Breast epithelium (tissue), 4 donors: ENCODE results near the gene IQGAP3. TPM values are rescaled to one million over a fixed set of nuclear protein-coding genes. Genes with fewer than 3 reads are reported as not detected.

Experiments
- DNase-seq, 2 donors: peaks; one replicate each; pipeline ENCODE4 v3.0.0-alpha.2; 2019; ENCODE audit warnings: low spot score in 2 of 2
- H3K27ac ChIP-seq, 2 donors: fragments of 200-600 bp; sonication (generic) in 1 of 2; one replicate each; pipeline ENCODE4 v1.5.1; 2016 to 2019; ENCODE audit warnings: mild to moderate bottlenecking in 1 of 2
- H3K27me3 ChIP-seq, 2 donors: fragments of 200-600 bp; sonication (generic) in 1 of 2; one replicate each; pipeline versions ENCODE4 v1.5.1 to v1.6.0; 2017 to 2019; ENCODE audit warnings: control low read depth in 1 of 2, mild to moderate bottlenecking in 1 of 2
- H3K36me3 ChIP-seq: fragments of 200-600 bp; one replicate; pipeline ENCODE4 v1.5.1; 2019
- H3K4me1 ChIP-seq, 2 donors: fragments of 200-600 bp; sonication (generic); one replicate each; pipeline ENCODE4 v1.5.1; 2016 to 2019; ENCODE audit warnings: control low read depth in 1 of 2
- H3K4me3 ChIP-seq, 3 donors: fragments of 200-600 bp; sonication (generic); 1 replicate in 2 of 3; 2 replicates in 1 of 3; pipeline ENCODE4 v1.5.1; 2016 to 2019; ENCODE audit warnings: mild to moderate bottlenecking in 3 of 3, moderate library complexity in 2 of 3
- H3K9me3 ChIP-seq, 2 donors: fragments of 200-600 bp; sonication (generic) in 1 of 2; one replicate each; pipeline ENCODE4 v1.5.1; 2016 to 2019; ENCODE audit warnings: control low read depth in 1 of 2
- POLR2A ChIP-seq: fragments of 450-650 bp; IDR thresholded peaks from one replicate; pipeline ENCODE4 v1.6.1; 2016; ENCODE audit warnings: antibody characterized with exemption, mild to moderate bottlenecking, moderate library complexity
- POLR2AphosphoS5 ChIP-seq, 3 donors: sonication (generic); formaldehyde crosslinking; IDR thresholded peaks; one replicate each; pipeline ENCODE4 v1.6.1; 2017; ENCODE audit warnings: antibody characterized with exemption in 3 of 3
- intact Hi-C: fragments of 100-400 bp; cut with DNase I; formaldehyde crosslinking; loops from one replicate; pipeline ENCODE4 v1.15.1; 2023; ENCODE audit warnings: low total_unique reads
- total RNA-seq, 3 donors: library from RNA; depleted of rRNA; stranded (reverse); fragments of >200 nt; gene quantifications; one replicate each; pipeline ENCODE4 v1.1.0, GENCODE V29; 2016
- TF ChIP-seq, protein P1 (sequence below), 3 donors: fragments of 450-650 bp; IDR thresholded peaks; one replicate each; pipeline ENCODE4 v1.5.1; 2016 to 2017; ENCODE audit warnings: antibody characterized with exemption in 3 of 3, mild to moderate bottlenecking in 3 of 3, moderate library complexity in 3 of 3

The IQGAP3 gene
- total RNA-seq, 3 donors from 2014 or later, result under 0.01 to 1.4 (median 0.15) TPM

GRCh38 chr1:156583821-156584622 lies 11.7 kb upstream of the IQGAP3 start:
- Histone ChIP-seq H3K36me3 (no peaks in the 10 kb centered on the region), H3K4me1 (no peaks in the 10 kb centered on the region), H3K27me3 (no peaks in the 10 kb centered on the region), H3K4me3 (no peak overlapping the region), H3K9me3 (no peaks in the 10 kb centered on the region), H3K27ac (no peak overlapping the region)
- intact Hi-C loops, result loop anchor here (1.0 to 10.0 kb wide), 2 partner anchors 19 to 71 kb away; no protein-coding TSS in a partner anchor
- TF ChIP-seq, protein P1, sequence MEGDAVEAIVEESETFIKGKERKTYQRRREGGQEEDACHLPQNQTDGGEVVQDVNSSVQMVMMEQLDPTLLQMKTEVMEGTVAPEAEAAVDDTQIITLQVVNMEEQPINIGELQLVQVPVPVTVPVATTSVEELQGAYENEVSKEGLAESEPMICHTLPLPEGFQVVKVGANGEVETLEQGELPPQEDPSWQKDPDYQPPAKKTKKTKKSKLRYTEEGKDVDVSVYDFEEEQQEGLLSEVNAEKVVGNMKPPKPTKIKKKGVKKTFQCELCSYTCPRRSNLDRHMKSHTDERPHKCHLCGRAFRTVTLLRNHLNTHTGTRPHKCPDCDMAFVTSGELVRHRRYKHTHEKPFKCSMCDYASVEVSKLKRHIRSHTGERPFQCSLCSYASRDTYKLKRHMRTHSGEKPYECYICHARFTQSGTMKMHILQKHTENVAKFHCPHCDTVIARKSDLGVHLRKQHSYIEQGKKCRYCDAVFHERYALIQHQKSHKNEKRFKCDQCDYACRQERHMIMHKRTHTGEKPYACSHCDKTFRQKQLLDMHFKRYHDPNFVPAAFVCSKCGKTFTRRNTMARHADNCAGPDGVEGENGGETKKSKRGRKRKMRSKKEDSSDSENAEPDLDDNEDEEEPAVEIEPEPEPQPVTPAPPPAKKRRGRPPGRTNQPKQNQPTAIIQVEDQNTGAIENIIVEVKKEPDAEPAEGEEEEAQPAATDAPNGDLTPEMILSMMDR (IDR thresholded peaks at IDR 0.05), result peak; percentile 87 to 92 (median 89)
- no peak for TF ChIP-seq POLR2A
- no peak for TF ChIP-seq POLR2AphosphoS5 (IDR thresholded peaks at IDR 0.05)
- DNase-seq, result peak in 1 of 2 donors; percentile 57

DNA sequence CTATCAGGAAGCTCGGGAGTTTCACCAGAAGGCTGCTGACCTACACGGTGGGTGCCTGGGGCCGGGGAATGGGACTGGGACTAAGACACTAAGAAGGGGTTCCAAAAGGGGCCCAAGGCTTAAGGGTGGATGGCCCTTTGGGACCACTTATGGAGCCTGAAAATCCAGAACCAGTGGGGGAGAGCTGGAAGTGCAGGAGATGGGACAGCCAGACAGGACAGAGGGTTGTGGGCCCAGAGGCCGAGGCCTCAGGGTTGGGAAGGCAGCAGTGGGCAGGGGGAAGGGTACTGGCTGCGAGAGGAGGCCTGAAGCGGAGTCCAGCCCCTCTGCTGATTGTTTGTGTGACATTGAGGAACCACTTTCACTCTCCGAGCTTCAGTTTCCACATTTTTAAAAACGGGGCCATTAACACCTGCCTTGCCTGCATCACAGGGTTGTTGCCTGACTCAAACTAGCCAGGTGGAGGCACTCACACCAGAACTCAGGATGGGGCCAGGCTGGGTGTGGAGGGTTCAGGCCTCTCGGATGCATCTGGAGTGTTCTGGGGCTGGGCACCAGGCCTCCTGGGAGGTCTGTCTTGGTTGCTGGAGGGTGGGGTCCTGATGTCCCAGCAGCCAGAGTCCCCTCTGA lies 10.1 kb upstream of the IQGAP3 start:
- Histone ChIP-seq H3K27me3 (no peaks in the 10 kb centered on the region), H3K36me3 (no peaks in the 10 kb centered on the region), H3K27ac (no peak overlapping the region), H3K4me3 (no peak overlapping the region), H3K4me1 (no peaks in the 10 kb centered on the region), H3K9me3 (no peaks in the 10 kb centered on the region)
- intact Hi-C loops, result loop anchor here (1.0 to 10.0 kb wide), 2 partner anchors 17 to 72 kb away; no protein-coding TSS in a partner anchor
- no peak for DNase-seq
- no peak for TF ChIP-seq POLR2A
- TF ChIP-seq, protein P1 (IDR thresholded peaks at IDR 0.05), result no peak
- no peak for TF ChIP-seq POLR2AphosphoS5 (IDR thresholded peaks at IDR 0.05)

DNA sequence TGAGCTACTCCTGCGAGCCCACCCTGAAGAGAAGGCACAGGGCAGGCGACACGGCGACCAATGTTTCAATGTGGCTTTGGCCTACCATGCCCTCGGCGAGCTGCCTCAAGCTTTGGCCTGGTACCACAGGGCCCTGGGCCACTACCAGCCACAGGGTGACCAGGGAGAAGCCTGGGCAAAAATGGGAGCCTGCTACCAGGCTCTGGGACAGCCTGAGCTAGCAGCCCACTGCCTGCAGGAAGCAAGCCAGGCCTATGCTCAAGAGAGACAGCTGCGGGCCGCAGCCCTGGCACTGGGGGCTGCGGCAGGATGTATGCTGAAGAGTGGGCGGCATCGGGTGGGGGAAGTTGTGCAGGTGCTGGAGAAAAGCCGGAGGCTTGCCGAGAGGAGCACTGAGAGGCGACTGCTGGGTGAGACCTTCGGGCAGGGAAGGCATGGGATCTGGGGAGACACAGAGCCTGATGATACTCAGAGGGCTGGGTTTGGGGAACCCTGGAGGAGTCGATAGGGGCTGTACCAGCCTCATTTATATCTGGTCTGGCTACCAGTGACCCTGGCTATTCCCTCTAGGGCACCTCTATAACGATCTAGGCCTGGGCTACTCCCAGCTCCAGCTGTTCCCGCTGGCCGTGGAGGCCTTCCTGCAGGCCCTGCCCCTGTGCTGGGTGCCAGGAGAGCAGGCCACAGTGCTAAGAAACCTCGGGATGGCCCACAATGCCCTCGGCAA lies 9.5 kb upstream of the IQGAP3 start:
- Histone ChIP-seq H3K27me3 (no peaks in the 10 kb centered on the region), H3K4me1 (no peaks in the 10 kb centered on the region), H3K36me3 (no peaks in the 10 kb centered on the region), H3K9me3 (no peaks in the 10 kb centered on the region), H3K4me3 (no peak overlapping the region), H3K27ac (no peak overlapping the region)
- intact Hi-C loops, result loop anchor here (10.0 kb wide), 1 partner anchor 73 kb away; no protein-coding TSS in a partner anchor
- TF ChIP-seq, protein P1 (IDR thresholded peaks at IDR 0.05), result no peak
- TF ChIP-seq POLR2A (no peak), POLR2AphosphoS5 (IDR thresholded peaks at IDR 0.05) (no peak)
- DNase-seq, result no peak

DNA sequence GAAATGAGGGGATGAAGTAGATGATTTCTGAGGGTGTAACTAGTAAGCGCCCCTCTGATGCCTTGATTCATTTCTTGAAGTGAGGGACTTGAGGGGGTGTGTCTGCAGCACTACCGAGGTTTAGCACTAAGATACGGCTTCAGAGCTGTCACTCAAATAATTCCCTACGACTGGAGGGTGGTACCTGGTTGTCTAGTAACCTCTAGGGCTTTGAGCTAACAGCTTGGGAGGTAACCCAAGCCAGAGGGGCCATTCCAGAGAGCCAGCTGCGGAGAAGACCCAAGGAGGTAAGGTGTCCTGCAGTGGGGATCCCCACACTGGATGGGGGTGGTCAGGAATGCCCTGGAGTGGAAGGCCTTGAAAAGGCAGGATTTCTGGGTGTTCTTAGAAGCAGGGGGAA lies 7.1 kb upstream of the IQGAP3 start, which contains the start of gene TTC24:
Gene TTC24, plus strand, starts transcription at position 252 of the 400 bp plus-strand sequence. CDS start 1,642 bp downstream, outside the sequence.
- H3K4me3 ChIP-seq, result no peak within 1 kb of the TSS
- intact Hi-C loops, result no loop called here
- H3K27ac ChIP-seq, result no peak within 1 kb of the TSS
- no peaks in the 10 kb centered on the region for H3K4me1 ChIP-seq
- no peaks in the 10 kb centered on the region for H3K9me3 ChIP-seq
- TF ChIP-seq, protein P1 (IDR thresholded peaks at IDR 0.05), result no peak
- TF ChIP-seq POLR2A (no peak), POLR2AphosphoS5 (IDR thresholded peaks at IDR 0.05) (no peak)
- H3K36me3 ChIP-seq, result no peaks in the 10 kb centered on the region
- no peaks in the 10 kb centered on the region for H3K27me3 ChIP-seq
- no peak for DNase-seq
